Endothelial cell of umbilical vein (primary cell): ENCODE results near the gene SETBP1. TPM values are rescaled to one million over a fixed set of nuclear protein-coding genes. Genes with fewer than 3 reads are reported as not detected.

ENCODE experiments used
- BruUV-seq: library from RNA; stranded (reverse); fragments of 400-500 nt; replicated peaks from 2 replicates; lab custom pipeline; 2021; lab: Mats Ljungman, UMichigan
- CTCF ChIA-PET: fragments of 300-600, 350-600 bp; sonication (Branson Sonifier 250); formaldehyde crosslinking; loops from one replicate; lab custom pipeline; 2021; ENCODE audit warnings: antibody characterized with exemption, inconsistent platforms; lab: Charles Lee
- POLR2A ChIA-PET: fragments of 300-600, 350-600 bp; sonication (Branson Sonifier 250); formaldehyde crosslinking; loops from one replicate; lab custom pipeline; 2021; ENCODE audit warnings: antibody characterized with exemption, inconsistent platforms; lab: Charles Lee
- DNase-seq: peaks from one replicate; pipeline ENCODE4 v3.0.0-alpha.2; 2011; ENCODE audit warnings: low read depth, low spot score
- FAIRE-seq: peaks from 2 replicates; lab custom pipeline; 2011; peaks lifted over from hg19 to GRCh38; lab: Jason Lieb, UNC
- H2AFZ ChIP-seq: 2 replicates; pipeline ENCODE4 v1.6.0; 2012; ENCODE audit warnings: low read depth, low read length, control low read depth, inconsistent platforms
- H3K27ac ChIP-seq: 2 replicates; pipeline ENCODE4 v1.5.1; 2011; ENCODE audit warnings: low read depth, mild to moderate bottlenecking, control low read depth, low read length, moderate library complexity; ENCODE audit not compliant: insufficient read depth
- H3K27me3 ChIP-seq, 2 experiments: 2 replicates each; pipeline versions ENCODE4 v1.6.0 to v1.6.1; 2011; ENCODE audit warnings: low read length in 2 of 2, mixed read lengths in 1 of 2; ENCODE audit not compliant: control insufficient read depth in 2 of 2, insufficient read depth in 2 of 2
- H3K36me3 ChIP-seq, 2 experiments: 2 replicates in 1 of 2; 3 replicates in 1 of 2; pipeline ENCODE4 v1.5.1; 2011; ENCODE audit warnings: low read length in 2 of 2, mild to moderate bottlenecking in 1 of 2, moderate library complexity in 1 of 2; ENCODE audit not compliant: control insufficient read depth in 2 of 2, insufficient read depth in 2 of 2; ENCODE audit errors: extremely low read depth in 1 of 2
- H3K4me1 ChIP-seq: 3 replicates; pipeline ENCODE4 v1.5.1; 2011; ENCODE audit warnings: mild to moderate bottlenecking, low read length; ENCODE audit not compliant: control insufficient read depth, insufficient read depth; ENCODE audit errors: extremely low read depth
- H3K4me2 ChIP-seq: 2 replicates; pipeline ENCODE4 v1.6.1; 2011; ENCODE audit warnings: low read length, control low read depth, mixed read lengths; ENCODE audit not compliant: insufficient read depth
- H3K4me3 ChIP-seq, 3 experiments: fragments of 200-600 bp in 1 of 3; sonication (generic), shearing (Covaris generic) in 1 of 3; replicated peaks in 1 of 3; 2 replicates each; pipeline ENCODE4 v1.5.1; 2011 to 2016; ENCODE audit warnings: control low read depth in 3 of 3, low read length in 3 of 3, mild to moderate bottlenecking in 2 of 3, inconsistent platforms in 1 of 3, low read depth in 1 of 3, moderate library complexity in 1 of 3; ENCODE audit not compliant: insufficient read depth in 1 of 3
- H3K79me2 ChIP-seq: 2 replicates; pipeline ENCODE4 v1.6.0; 2012; ENCODE audit warnings: low read length, inconsistent platforms; ENCODE audit not compliant: control insufficient read depth, insufficient read depth
- H3K9ac ChIP-seq: replicated peaks from 2 replicates; pipeline ENCODE3; 2011; ENCODE audit warnings: low read length, control low read depth; ENCODE audit not compliant: insufficient read depth; ENCODE audit errors: extremely low read depth
- H3K9me1 ChIP-seq: replicated peaks from 3 replicates; pipeline ENCODE4 v1.6.0; 2011; ENCODE audit warnings: mild to moderate bottlenecking, low read length; ENCODE audit not compliant: control insufficient read depth, insufficient read depth; ENCODE audit errors: extremely low read depth
- H3K9me3 ChIP-seq: replicated peaks from 2 replicates; pipeline ENCODE4 v1.5.1; 2012; ENCODE audit warnings: low read length, inconsistent platforms; ENCODE audit not compliant: control insufficient read depth, insufficient read depth
- H4K20me1 ChIP-seq: replicated peaks from 2 replicates; pipeline ENCODE3; 2011; ENCODE audit warnings: mild to moderate bottlenecking, low read length; ENCODE audit not compliant: control insufficient read depth, insufficient read depth; ENCODE audit errors: extremely low read depth
- FOS ChIP-seq: IDR thresholded peaks from 2 replicates; pipeline ENCODE4 v1.6.1; 2011; ENCODE audit warnings: mild to moderate bottlenecking, low read length, moderate library complexity, borderline replicate concordance; ENCODE audit not compliant: insufficient read depth
- GATA2 ChIP-seq: IDR thresholded peaks from 2 replicates; pipeline ENCODE4 v1.7.0; 2011; ENCODE audit warnings: low read depth, mild to moderate bottlenecking, moderate library complexity, mixed read lengths, low read length; ENCODE audit not compliant: insufficient read length, insufficient read depth
- JUN ChIP-seq: IDR thresholded peaks from 2 replicates; pipeline ENCODE4 v1.6.1; 2011; ENCODE audit warnings: borderline replicate concordance, low read depth; ENCODE audit not compliant: insufficient read length, insufficient read depth
- MAX ChIP-seq: IDR thresholded peaks from 2 replicates; pipeline ENCODE4 v1.6.1; 2011; ENCODE audit not compliant: insufficient read depth, insufficient read length
- MYC ChIP-seq: IDR thresholded peaks from one replicate; pipeline ENCODE4 v1.6.1; 2011; ENCODE audit warnings: mild to moderate bottlenecking, low read depth, low read length
- POLR2A ChIP-seq: IDR thresholded peaks from 2 replicates; pipeline ENCODE4 v1.6.1; 2012; ENCODE audit warnings: low read depth, mild to moderate bottlenecking, control low read depth, low read length
- POLR2AphosphoS5 ChIP-seq: IDR thresholded peaks from 2 replicates; pipeline ENCODE4 v1.6.1; 2012; ENCODE audit warnings: low read depth, mild to moderate bottlenecking, control low read depth, low read length, moderate library complexity; ENCODE audit not compliant: insufficient read depth
- dilution Hi-C: fragments of 300-500 bp; cut with MboI; formaldehyde crosslinking; loops from one replicate; pipeline ENCODE4 v1.15.0; 2019; ENCODE audit warnings: low sequenced_read_pairs; ENCODE audit not compliant: extremely low pct_ligation_motif_present
- intact Hi-C: fragments of 100-400 bp; cut with micrococcal nuclease; formaldehyde crosslinking; loops from one replicate; pipeline ENCODE4 v1.10.0; 2022
- polyA plus RNA-seq, 4 experiments: library from polyadenylated mRNA; depleted of rRNA in 3 of 4; stranded (reverse) in 3 of 4; unstranded in 1 of 4; fragments of >200 nt; gene quantifications; 2 replicates each; pipeline versions ENCODE4 v1.2.1 to v1.2.3, GENCODE V29; 2011 to 2012; ENCODE audit warnings: missing spikeins in 1 of 4
- total RNA-seq: library from RNA; stranded (reverse); gene quantifications from 2 replicates; pipeline ENCODE4 v1.2.3, GENCODE V29; 2021

SETBP1 gene
- total and polyA plus RNA-seq, 2 donors (not counting 3 experiments of a cell fraction or from before 2014, with no cell fraction given), result 0.76 to 3.1 TPM

DNA sequence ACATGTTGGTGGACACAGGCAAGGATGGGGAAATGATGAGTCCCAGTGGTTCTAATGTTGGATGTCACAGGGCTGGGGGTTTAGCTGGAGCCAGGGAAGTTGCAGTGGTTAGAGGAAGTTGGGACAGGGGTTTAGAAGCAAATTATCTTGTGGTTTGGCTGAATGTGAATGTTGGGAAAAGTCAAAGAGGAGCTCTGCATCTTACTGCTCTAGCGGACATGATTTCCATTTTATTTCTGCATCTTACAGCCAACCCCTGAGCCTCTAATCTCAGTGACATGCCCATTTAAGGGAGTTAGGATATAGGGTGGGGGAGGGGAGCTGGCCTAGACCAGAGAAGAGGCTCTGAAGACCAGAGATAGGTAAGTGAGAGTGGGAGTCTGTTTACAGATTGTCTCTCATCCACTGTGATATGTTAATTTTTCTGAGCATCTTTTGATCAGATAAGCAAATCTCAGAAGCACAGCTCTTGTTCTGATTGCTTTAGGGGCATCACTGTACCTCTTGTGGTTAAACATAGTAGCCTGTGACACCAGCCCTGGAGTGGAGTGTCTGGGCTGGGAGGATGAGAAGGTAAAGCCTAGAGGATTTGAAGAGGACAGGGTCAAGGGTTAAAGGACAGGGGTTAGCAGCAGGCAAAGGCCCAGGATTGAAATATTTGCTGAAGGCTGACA, 43.6 kb downstream of the SETBP1 start:
- DNase-seq (no peak), FAIRE-seq (no peak)
- CTCF ChIA-PET, result no interaction called here
- dilution Hi-C loops (no loop called here), intact Hi-C loops (loop anchor here (10.0 kb wide), 1 partner anchor 101 kb away; no protein-coding TSS in a partner anchor)
- Histone ChIP-seq H3K4me3 (no peak overlapping the region), H3K9ac (no peak overlapping the region), H3K4me1 (peaks cover 9% of the 10 kb centered on the region), H3K79me2 (no peaks in the 10 kb centered on the region), H2AFZ (no peak overlapping the region), H3K27me3 (no peaks in the 10 kb centered on the region), H3K27ac (no peak overlapping the region), H3K9me3 (no peaks in the 10 kb centered on the region), H3K36me3 (no peaks in the 10 kb centered on the region), H3K4me2 (no peak overlapping the region), H4K20me1 (no peaks in the 10 kb centered on the region), H3K9me1 (no peaks in the 10 kb centered on the region)
- POLR2A ChIA-PET, result interaction anchor here (0.7 kb wide), 1 partner anchor 18 kb away, joined by 3 read pairs; no protein-coding TSS in a partner anchor
- TF ChIP-seq POLR2AphosphoS5 (no peak), POLR2A (no peak), GATA2 (no peak), MYC (no peak), MAX (no peak)
- BruUV-seq, result no TSS peak

GRCh38 chr18:44725300-44726058, 44.8 kb downstream of the SETBP1 start:
- TF ChIP-seq FOS, result peak; percentile 51
- TF ChIP-seq JUN, result peak; percentile 61
- TF ChIP-seq POLR2A, result no peak
- H2AFZ ChIP-seq, result peak overlapping the region; percentile 32
- H3K4me2 ChIP-seq, result no peak overlapping the region
- H3K27ac ChIP-seq, result no peak overlapping the region
- H3K9ac ChIP-seq, result no peak overlapping the region
- intact Hi-C loops, result loop anchor here (10.0 kb wide), 1 partner anchor 99 kb away; no protein-coding TSS in a partner anchor
- dilution Hi-C loops, result no loop called here
- peak; percentile 79 for DNase-seq
- H3K36me3 ChIP-seq, result no peaks in the 10 kb centered on the region
- H3K9me3 ChIP-seq, result no peaks in the 10 kb centered on the region
- H3K4me1 ChIP-seq, result peaks cover 9% of the 10 kb centered on the region
- H3K4me3 ChIP-seq, result no peak overlapping the region
- no peaks in the 10 kb centered on the region for H4K20me1 ChIP-seq
- BruUV-seq, result no TSS peak
- no peaks in the 10 kb centered on the region for H3K27me3 ChIP-seq
- H3K79me2 ChIP-seq, result no peaks in the 10 kb centered on the region
- CTCF ChIA-PET, result no interaction called here
- POLR2A ChIA-PET, result interaction anchor here (0.7 kb wide), 1 partner anchor 19 kb away, joined by 3 read pairs; no protein-coding TSS in a partner anchor
- peak; percentile 26 for FAIRE-seq
- no peaks in the 10 kb centered on the region for H3K9me1 ChIP-seq
